ENCODE results near the gene CCL27. TPM values are rescaled to one million over a fixed set of nuclear protein-coding genes. Genes with fewer than 3 reads are reported as not detected.

Gene CCL27
- total and polyA plus RNA-seq, 2 of the 8 experiments (the other 6 are each of a cell fraction or from before 2014, with no cell fraction given): 0.42 TPM; not detected in 1

DNA sequence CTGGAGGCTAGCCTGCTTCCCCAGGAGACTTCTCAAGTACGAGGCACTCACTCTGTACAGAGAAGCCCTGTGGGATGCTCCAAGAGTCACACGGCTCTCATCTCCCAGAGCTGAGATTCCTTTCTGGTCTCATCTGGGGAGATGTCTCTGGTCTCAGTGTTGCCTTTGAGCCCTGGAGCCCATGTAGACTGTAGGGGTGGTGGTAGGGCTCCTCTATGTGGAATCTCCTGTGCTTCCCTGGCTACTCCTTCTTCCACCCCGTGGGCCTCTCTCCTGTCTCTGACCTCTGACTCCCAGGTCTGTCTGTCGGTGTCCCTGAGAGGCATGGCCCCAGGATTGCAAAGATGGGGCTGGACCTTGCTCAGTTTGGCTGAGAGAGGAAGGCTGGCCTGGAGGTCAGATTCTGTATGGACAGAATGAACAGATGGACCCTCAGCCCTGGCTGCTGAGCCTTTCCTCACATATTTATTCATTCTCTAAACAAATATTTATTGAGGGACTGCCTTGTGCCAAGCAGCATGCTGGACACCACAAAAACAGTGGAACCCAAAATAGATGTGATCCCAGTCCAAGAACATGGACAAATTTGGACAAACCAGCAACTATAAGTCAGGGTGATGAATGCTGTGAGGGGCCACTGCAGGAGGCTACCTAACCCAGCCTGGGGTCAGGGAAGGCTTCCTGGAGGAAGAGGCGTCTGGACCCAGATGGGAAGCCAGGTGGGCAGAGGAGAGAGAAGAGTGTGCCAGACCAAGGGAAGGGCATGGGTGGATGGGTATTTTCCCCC, 26.1 kb upstream of the CCL27 start:
- Histone ChIP-seq H2BK120ac (replicated peaks; ENCODE audit: low read depth, low read length) (no peak overlapping the region), H4K20me1 (replicated peaks in 1 of 2; ENCODE audit: control insufficient read depth in 1 of 2, insufficient read depth in 2 of 2, low read length in 2 of 2) (no peaks in the 10 kb centered on the region), H3K9ac (replicated peaks in 1 of 4; ENCODE audit: extremely low read depth in 1 of 4, low read depth in 3 of 4, low read length in 3 of 4) (no peak overlapping the region), H2BK20ac (ENCODE audit: low read length) (no peak overlapping the region), H2AFZ (ENCODE audit: low read length) (no peak overlapping the region), H2BK12ac (ENCODE audit: low read depth, low read length) (0 out of 2 replicates have a peak overlapping the region, but pooled peaks have one; percentile 19), H3K79me1 (ENCODE audit: low read depth, low read length) (no peaks in the 10 kb centered on the region), H3K4ac (replicated peaks; ENCODE audit: insufficient read length, low read depth, low read length) (no peak overlapping the region), H3K23ac (ENCODE audit: insufficient read length) (no peak overlapping the region), H3K18ac (ENCODE audit: extremely low read depth, low read length) (no peak overlapping the region), H2BK5ac (ENCODE audit: low read depth, low read length) (no peak overlapping the region), H3K27ac (ENCODE audit: low read depth, low read length) (no peak overlapping the region), H3K14ac (ENCODE audit: insufficient read length) (no peak overlapping the region), H2BK15ac (ENCODE audit: low read length) (0 out of 2 replicates have a peak overlapping the region, but pooled peaks have one; percentile 63), H3K4me1 (replicated peaks in 1 of 4; ENCODE audit: control insufficient read depth in 3 of 4, insufficient read depth in 4 of 4, low read length in 3 of 4) (peaks cover 0 to 3% (median 1%) of the 10 kb centered on the region in 4 experiments; a peak in 2 of 7 replicates), H4K91ac (replicated peaks; ENCODE audit: insufficient read length, low read length) (no peak overlapping the region), H4K8ac (ENCODE audit: extremely low read depth, insufficient read depth, low read length) (no peak overlapping the region), H3K9me3 (ENCODE audit: insufficient read depth in 2 of 2, low read depth in 1 of 2, low read length in 1 of 2) (no peaks in the 10 kb centered on the region), H3K36me3 (ENCODE audit: control insufficient read depth in 2 of 4, insufficient read depth in 4 of 4, low read length in 3 of 4) (no peaks in the 10 kb centered on the region), H3K4me2 (ENCODE audit: insufficient read depth in 1 of 2, low read depth in 2 of 2, low read length in 2 of 2) (no peak overlapping the region), H3K27me3 (replicated peaks in 1 of 4; ENCODE audit: control insufficient read depth in 3 of 4, extremely low read depth in 1 of 4, insufficient read depth in 3 of 4, low read length in 3 of 4) (no peaks in the 10 kb centered on the region), H3K56ac (replicated peaks; ENCODE audit: insufficient read length, low read depth, low read length) (no peak overlapping the region), H3K23me2 (ENCODE audit: low read depth, low read length) (no peaks in the 10 kb centered on the region; the same call in 1 of the 2 replicates), H3K4me3 (ENCODE audit: extremely low read depth in 1 of 4, insufficient read depth in 2 of 4, low read depth in 3 of 4, low read length in 4 of 4) (no peak overlapping the region), H4K5ac (ENCODE audit: insufficient read length, low read depth, low read length) (no peak overlapping the region), H3K79me2 (ENCODE audit: control insufficient read depth in 1 of 2, insufficient read depth in 2 of 2, low read length in 2 of 2) (no peaks in the 10 kb centered on the region), H2AK5ac (ENCODE audit: low read depth, low read length) (no peak overlapping the region)
- 88% methylated on average over 5 of the region's 5 CpGs; no CpG with 5 or more reads in 1 of the 2 experiments for WGBS, 2 experiments (ENCODE audit: extremely low coverage in 1 of 2, insufficient coverage in 1 of 2, insufficient read length in 1 of 2, insufficient replicate concordance in 2 of 2, low coverage in 1 of 2, low lambda C conversion rate in 2 of 2, missing lambda C conversion rate in 1 of 2)
- POLR2A ChIA-PET (ENCODE audit: partially characterized antibody): no interaction called here
- CTCF ChIA-PET (ENCODE audit: partially characterized antibody): interaction anchor here (1.7 to 12.6 kb wide), 3 partner anchors 13 kb away, joined by 8 to 147 read pairs (median 39); no protein-coding TSS in a partner anchor
- DNase-seq (ENCODE audit: low read depth in 1 of 2, low spot score in 2 of 2): no peak
- no peak for FAIRE-seq
- TF ChIP-seq TBP (IDR thresholded peaks at IDR 0.05; ENCODE audit: low read depth, low read length) (no peak), CHD2 (IDR thresholded peaks at IDR 0.05; ENCODE audit: low read length) (no peak), CBX5 (IDR thresholded peaks at IDR 0.05; ENCODE audit: low read depth, low read length) (no peak), ZNF274 (IDR thresholded peaks at IDR 0.05; ENCODE audit: borderline replicate concordance, extremely low read depth, low read length) (no peak), KDM5A (IDR thresholded peaks at IDR 0.05; ENCODE audit: low read length) (no peak), TAF1 (IDR thresholded peaks at IDR 0.05; ENCODE audit: low read depth, low read length) (no peak), NRF1 (IDR thresholded peaks at IDR 0.05; ENCODE audit: low read depth, low read length) (no peak), TAF7 (optimal IDR thresholded peaks at IDR 0.05; ENCODE audit: borderline replicate concordance, low read depth, low read length) (no peak)
- TF ChIP-seq, protein P1, sequence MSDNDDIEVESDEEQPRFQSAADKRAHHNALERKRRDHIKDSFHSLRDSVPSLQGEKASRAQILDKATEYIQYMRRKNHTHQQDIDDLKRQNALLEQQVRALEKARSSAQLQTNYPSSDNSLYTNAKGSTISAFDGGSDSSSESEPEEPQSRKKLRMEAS (IDR thresholded peaks at IDR 0.05): no peak
- TF ChIP-seq, protein P2, sequence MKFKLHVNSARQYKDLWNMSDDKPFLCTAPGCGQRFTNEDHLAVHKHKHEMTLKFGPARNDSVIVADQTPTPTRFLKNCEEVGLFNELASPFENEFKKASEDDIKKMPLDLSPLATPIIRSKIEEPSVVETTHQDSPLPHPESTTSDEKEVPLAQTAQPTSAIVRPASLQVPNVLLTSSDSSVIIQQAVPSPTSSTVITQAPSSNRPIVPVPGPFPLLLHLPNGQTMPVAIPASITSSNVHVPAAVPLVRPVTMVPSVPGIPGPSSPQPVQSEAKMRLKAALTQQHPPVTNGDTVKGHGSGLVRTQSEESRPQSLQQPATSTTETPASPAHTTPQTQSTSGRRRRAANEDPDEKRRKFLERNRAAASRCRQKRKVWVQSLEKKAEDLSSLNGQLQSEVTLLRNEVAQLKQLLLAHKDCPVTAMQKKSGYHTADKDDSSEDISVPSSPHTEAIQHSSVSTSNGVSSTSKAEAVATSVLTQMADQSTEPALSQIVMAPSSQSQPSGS (IDR thresholded peaks at IDR 0.05; ENCODE audit: low read length): no peak

Data from H1 (cell line).